PFSK-1 (cell line): Measurements from ENCODE around the gene EFCAB11.

ENCODE experiments used
- FOXP2 ChIP-seq: optimal IDR thresholded peaks from 2 replicates; pipeline ENCODE3; 2011; ENCODE audit warnings: borderline replicate concordance, control low read depth, inconsistent platforms; ENCODE audit not compliant: insufficient read depth; ENCODE audit errors: extremely low read length, extremely low read depth
- POLR2AphosphoS5 ChIP-seq: IDR thresholded peaks from 2 replicates; pipeline ENCODE4 v1.6.1; 2012; ENCODE audit warnings: low read depth, mild to moderate bottlenecking, control low read depth, low read length, moderate library complexity
- REST ChIP-seq, 2 experiments: IDR thresholded peaks; 2 replicates each; pipeline versions ENCODE4 v1.6.1 to v1.8.0; 2011 to 2012; ENCODE audit warnings: low read depth in 2 of 2, low read length in 2 of 2, control low read depth in 1 of 2, inconsistent platforms in 1 of 2, mild to moderate bottlenecking in 1 of 2, moderate library complexity in 1 of 2; ENCODE audit not compliant: insufficient read depth in 1 of 2
- SIN3A ChIP-seq: IDR thresholded peaks from 2 replicates; pipeline ENCODE4 v1.6.1; 2012; ENCODE audit warnings: mild to moderate bottlenecking, low read length, moderate library complexity, borderline replicate concordance; ENCODE audit not compliant: insufficient read depth
- TAF1 ChIP-seq: IDR thresholded peaks from 2 replicates; pipeline ENCODE4 v1.6.1; 2012; ENCODE audit warnings: low read length, control low read depth, borderline replicate concordance; ENCODE audit not compliant: insufficient read depth

Gene EFCAB11

GRCh38 chr14:89773151-89773550 is 181.4 kb downstream of the EFCAB11 start:
- TF ChIP-seq SIN3A (no peak), FOXP2 (no peak), TAF1 (no peak), REST (IDR thresholded peaks at IDR 0.05; ENCODE audit: insufficient read depth in 1 of 2, low read depth in 2 of 2, low read length in 2 of 2) (no peak), POLR2AphosphoS5 (no peak)

DNA sequence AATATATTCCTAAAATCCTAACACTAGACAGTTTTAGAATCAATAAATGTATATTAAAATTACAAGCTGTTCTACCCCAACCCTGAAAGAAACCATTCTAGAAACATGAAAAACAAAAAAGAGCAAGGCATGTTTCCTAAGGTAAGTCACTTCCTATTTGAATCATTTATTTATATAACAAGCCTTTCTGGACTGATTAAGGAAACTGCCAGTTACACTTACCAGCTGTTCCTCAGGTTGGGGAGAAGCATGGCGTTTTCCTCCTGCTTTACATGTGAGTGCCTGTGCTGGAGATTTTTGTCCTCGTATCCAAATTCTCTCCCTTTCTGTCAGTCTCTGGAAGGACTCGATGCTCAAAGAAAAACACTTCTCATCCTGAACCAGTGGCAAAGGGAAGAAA is 183.3 kb downstream of the EFCAB11 start:
- TF ChIP-seq SIN3A, result no peak
- no peak for TF ChIP-seq POLR2AphosphoS5
- TF ChIP-seq FOXP2, result no peak

GRCh38 chr14:89767861-89768268 is 186.7 kb downstream of the EFCAB11 start:
- no peak for TF ChIP-seq POLR2AphosphoS5

GRCh38 chr14:89767131-89767530 is 187.4 kb downstream of the EFCAB11 start:
- no peak for TF ChIP-seq SIN3A
- no peak for TF ChIP-seq POLR2AphosphoS5
- TF ChIP-seq REST (IDR thresholded peaks at IDR 0.05; ENCODE audit: insufficient read depth in 1 of 2, low read depth in 2 of 2, low read length in 2 of 2), result no peak
- no peak for TF ChIP-seq TAF1
- TF ChIP-seq FOXP2, result no peak

- TF ChIP-seq TAF1 (no peak), POLR2AphosphoS5 (no peak), SIN3A (no peak), REST (IDR thresholded peaks at IDR 0.05; ENCODE audit: insufficient read depth in 1 of 2, low read depth in 2 of 2, low read length in 2 of 2) (no peak), FOXP2 (no peak)
Observed at GRCh38 chr14:89765346-89765745, 189.2 kb downstream of the EFCAB11 start.

GRCh38 chr14:89760086-89760485 is 194.4 kb downstream of the EFCAB11 start:
- TF ChIP-seq REST (IDR thresholded peaks at IDR 0.05; ENCODE audit: insufficient read depth in 1 of 2, low read depth in 2 of 2, low read length in 2 of 2), result no peak
- TF ChIP-seq SIN3A, result no peak
- no peak for TF ChIP-seq FOXP2
- TF ChIP-seq TAF1, result no peak
